Uterus (tissue), 4 donors: ENCODE results near the gene UBE2Q1. TPM values are rescaled to one million over a fixed set of nuclear protein-coding genes. Genes with fewer than 3 reads are reported as not detected.

ENCODE experiments used
- DNase-seq, 2 donors: peaks; one replicate each; pipeline ENCODE4 v3.0.0-alpha.2; 2019 to 2020
- H3K27ac ChIP-seq, 2 donors: fragments of 200-600 bp; sonication (generic); 1 replicate in 1 of 2; 2 replicates in 1 of 2; pipeline ENCODE4 v1.5.1; 2016 to 2018
- H3K27me3 ChIP-seq, 2 donors: fragments of 200-600 bp; sonication (generic); one replicate each; pipeline ENCODE4 v1.5.1; 2018 to 2019; ENCODE audit warnings: control low read depth in 1 of 2
- H3K36me3 ChIP-seq, 2 donors: fragments of 200-600 bp; sonication (generic); one replicate each; pipeline ENCODE4 v1.5.1; 2019; ENCODE audit warnings: control low read depth in 1 of 2
- H3K4me1 ChIP-seq, 2 donors: fragments of 200-600 bp; sonication (generic); one replicate each; pipeline ENCODE4 v1.5.1; 2018 to 2019; ENCODE audit warnings: control low read depth in 1 of 2
- H3K4me3 ChIP-seq, 2 donors: fragments of 200-600 bp; sonication (generic); 1 replicate in 1 of 2; 2 replicates in 1 of 2; pipeline ENCODE4 v1.5.1; 2018 to 2019; ENCODE audit warnings: mild to moderate bottlenecking in 1 of 2
- H3K9me3 ChIP-seq, 2 donors: fragments of 200-600 bp; sonication (generic); one replicate each; pipeline ENCODE4 v1.5.1; 2019; ENCODE audit warnings: control low read depth in 1 of 2
- POLR2A ChIP-seq, 2 donors: fragments of 450-650 bp; IDR thresholded peaks; one replicate each; pipeline ENCODE4 v1.6.1; 2016; ENCODE audit warnings: antibody characterized with exemption in 2 of 2, mild to moderate bottlenecking in 1 of 2, moderate library complexity in 1 of 2
- intact Hi-C: fragments of 100-400 bp; cut with DNase I; formaldehyde crosslinking; loops from one replicate; pipeline ENCODE4 v1.15.1; 2023; ENCODE audit warnings: low total_unique reads
- total RNA-seq, 4 donors: library from RNA; depleted of rRNA in 3 of 4; stranded (reverse); fragments of >200 nt in 3 of 4; gene quantifications; one replicate each; pipeline versions ENCODE4 v1.1.0 to v1.2.4, GENCODE V29; 2014 to 2023
- TF ChIP-seq, protein P1 (sequence below), 4 experiments: fragments of 200-600 bp in 2 of 4; fragments of 450-650 bp in 2 of 4; sonication (generic) in 2 of 4; IDR thresholded peaks; one replicate each; pipeline ENCODE4 v1.5.1; 2016 to 2019; ENCODE audit warnings: antibody characterized with exemption in 4 of 4, mild to moderate bottlenecking in 2 of 4, moderate library complexity in 1 of 4
- donor health status: DM: yes; HTN: yes; CAD: no.

UBE2Q1 gene
- total RNA-seq, 4 donors from 2014 or later = 5.4 to 69.7 (median 28.4) TPM

DNA sequence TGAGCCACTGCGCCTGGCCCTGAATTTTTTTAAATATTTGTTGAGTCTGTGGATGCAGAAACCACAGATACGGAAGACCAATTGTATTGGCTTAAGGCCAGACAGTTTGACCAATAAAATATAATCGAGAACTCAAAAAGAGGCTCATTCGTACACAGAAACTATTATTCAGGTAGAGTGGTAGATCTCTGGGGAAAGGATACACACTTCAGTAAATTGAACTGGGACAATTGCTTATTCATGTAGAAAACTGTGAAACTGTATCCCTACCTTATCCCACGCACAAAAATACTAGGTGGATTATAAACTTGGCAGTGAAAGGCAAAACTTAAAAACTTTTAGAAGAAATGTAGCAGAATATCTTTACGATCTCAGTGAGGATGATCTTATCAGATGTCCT, 31.3 kb downstream of the UBE2Q1 start:
- Histone ChIP-seq H3K27ac (no peak overlapping the region), H3K4me1 (no peaks in the 10 kb centered on the region), H3K27me3 (no peaks in the 10 kb centered on the region), H3K36me3 (no peaks in the 10 kb centered on the region), H3K4me3 (no peak overlapping the region), H3K9me3 (no peaks in the 10 kb centered on the region)
- no peak for DNase-seq
- intact Hi-C loops = no loop called here
- no peak for TF ChIP-seq POLR2A (IDR thresholded peaks at IDR 0.05)
- TF ChIP-seq, protein P1, sequence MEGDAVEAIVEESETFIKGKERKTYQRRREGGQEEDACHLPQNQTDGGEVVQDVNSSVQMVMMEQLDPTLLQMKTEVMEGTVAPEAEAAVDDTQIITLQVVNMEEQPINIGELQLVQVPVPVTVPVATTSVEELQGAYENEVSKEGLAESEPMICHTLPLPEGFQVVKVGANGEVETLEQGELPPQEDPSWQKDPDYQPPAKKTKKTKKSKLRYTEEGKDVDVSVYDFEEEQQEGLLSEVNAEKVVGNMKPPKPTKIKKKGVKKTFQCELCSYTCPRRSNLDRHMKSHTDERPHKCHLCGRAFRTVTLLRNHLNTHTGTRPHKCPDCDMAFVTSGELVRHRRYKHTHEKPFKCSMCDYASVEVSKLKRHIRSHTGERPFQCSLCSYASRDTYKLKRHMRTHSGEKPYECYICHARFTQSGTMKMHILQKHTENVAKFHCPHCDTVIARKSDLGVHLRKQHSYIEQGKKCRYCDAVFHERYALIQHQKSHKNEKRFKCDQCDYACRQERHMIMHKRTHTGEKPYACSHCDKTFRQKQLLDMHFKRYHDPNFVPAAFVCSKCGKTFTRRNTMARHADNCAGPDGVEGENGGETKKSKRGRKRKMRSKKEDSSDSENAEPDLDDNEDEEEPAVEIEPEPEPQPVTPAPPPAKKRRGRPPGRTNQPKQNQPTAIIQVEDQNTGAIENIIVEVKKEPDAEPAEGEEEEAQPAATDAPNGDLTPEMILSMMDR (IDR thresholded peaks at IDR 0.05) = no peak

DNA sequence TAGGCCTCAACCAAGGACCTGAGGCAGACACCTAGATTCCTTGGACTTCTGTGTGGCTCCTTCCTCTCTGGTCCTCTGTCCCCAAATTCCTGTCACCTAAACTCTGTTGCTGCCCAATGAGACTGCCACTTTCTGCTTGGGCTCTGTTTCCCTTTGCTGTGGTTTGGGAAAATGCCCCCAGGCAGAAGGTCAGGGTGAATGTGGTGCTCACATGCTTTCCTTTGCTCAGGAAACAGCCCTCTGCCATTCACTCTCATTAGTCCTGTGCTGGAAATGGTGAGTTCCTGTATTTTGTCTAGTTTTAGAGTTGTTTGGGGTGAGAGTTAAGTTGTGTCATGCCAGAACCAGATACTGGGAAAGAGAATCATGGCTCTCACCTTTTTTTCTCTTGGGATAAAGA, 33.6 kb downstream of the UBE2Q1 start:
- Histone ChIP-seq H3K4me3 (no peak overlapping the region), H3K27ac (no peak overlapping the region), H3K4me1 (no peaks in the 10 kb centered on the region), H3K9me3 (no peaks in the 10 kb centered on the region), H3K27me3 (no peaks in the 10 kb centered on the region), H3K36me3 (no peaks in the 10 kb centered on the region)
- intact Hi-C loops = no loop called here
- no peak for DNase-seq
- TF ChIP-seq, protein P1 (IDR thresholded peaks at IDR 0.05) = no peak
- no peak for TF ChIP-seq POLR2A (IDR thresholded peaks at IDR 0.05)

DNA sequence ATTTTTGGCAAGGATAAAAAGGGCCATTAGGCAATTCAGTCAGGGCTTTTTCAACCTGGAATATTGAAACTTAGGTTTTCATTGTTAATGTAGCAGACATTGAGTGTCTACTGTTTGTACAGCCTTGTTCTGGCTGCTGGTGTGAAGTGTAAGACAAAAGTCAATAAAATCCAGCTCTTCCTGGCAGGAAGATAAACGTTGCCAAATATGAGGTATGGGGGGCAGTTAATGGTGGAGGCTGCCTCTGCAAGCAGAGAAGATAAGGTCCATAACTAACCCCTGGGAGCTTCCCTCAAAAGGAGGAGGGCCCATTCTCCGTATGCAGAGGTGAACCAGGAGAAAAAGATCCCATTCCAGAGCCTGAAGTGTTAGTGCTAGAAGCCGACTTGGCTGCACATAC, 36.8 kb downstream of the UBE2Q1 start:
- Histone ChIP-seq H3K27ac (no peak overlapping the region), H3K9me3 (no peaks in the 10 kb centered on the region), H3K4me3 (no peak overlapping the region), H3K4me1 (no peaks in the 10 kb centered on the region), H3K27me3 (no peaks in the 10 kb centered on the region), H3K36me3 (no peaks in the 10 kb centered on the region)
- intact Hi-C loops = no loop called here
- no peak for TF ChIP-seq POLR2A (IDR thresholded peaks at IDR 0.05)
- TF ChIP-seq, protein P1 (IDR thresholded peaks at IDR 0.05) = no peak
- no peak for DNase-seq

DNA sequence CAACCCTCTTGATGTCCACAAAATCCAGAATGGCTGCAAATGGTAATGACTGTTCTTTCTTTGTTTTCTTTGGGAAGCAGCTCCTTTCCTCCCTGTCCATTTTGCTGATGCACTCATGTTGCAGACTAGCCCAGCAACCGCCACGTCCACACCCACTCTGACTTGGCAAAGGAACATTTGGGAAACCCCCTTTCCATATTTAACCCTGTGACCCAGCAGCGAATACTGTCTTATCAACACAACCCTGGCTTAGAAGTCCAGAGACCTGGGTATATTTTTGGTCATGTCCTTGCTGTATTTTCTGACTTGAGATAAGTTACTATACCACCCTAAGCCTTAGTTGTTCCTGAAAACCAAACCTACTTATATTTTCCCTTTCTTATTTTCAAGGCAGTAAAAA, 38.1 kb downstream of the UBE2Q1 start:
- intact Hi-C loops = no loop called here
- Histone ChIP-seq H3K27me3 (no peaks in the 10 kb centered on the region), H3K9me3 (no peaks in the 10 kb centered on the region), H3K27ac (no peak overlapping the region), H3K4me3 (no peak overlapping the region), H3K36me3 (no peaks in the 10 kb centered on the region), H3K4me1 (no peaks in the 10 kb centered on the region)
- no peak for DNase-seq
- no peak for TF ChIP-seq POLR2A (IDR thresholded peaks at IDR 0.05)
- TF ChIP-seq, protein P1 (IDR thresholded peaks at IDR 0.05) = no peak

DNA sequence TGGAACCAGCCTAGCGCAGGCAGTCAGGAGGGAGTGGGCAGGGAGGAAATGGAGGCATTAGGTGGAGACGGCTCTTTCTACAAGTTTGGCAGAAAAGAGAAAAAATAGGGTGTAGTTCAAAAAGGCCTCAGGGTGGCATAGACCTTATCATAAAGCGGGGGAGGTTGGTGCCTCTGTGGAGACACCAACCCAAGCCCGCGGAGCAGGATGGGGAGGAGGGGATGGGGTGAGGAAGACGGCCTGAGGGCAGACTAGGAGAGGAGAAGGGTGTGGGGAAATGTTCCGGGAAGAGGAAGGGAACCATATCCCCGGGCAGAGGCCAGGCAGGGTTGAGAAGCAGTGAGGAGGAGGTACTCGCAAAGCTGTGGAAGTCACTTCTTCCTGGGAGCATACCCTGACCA, 38.9 kb downstream of the UBE2Q1 start:
- TF ChIP-seq, protein P1 (IDR thresholded peaks at IDR 0.05) = no peak
- no peak for TF ChIP-seq POLR2A (IDR thresholded peaks at IDR 0.05)
- H3K27ac ChIP-seq = no peak overlapping the region
- intact Hi-C loops = no loop called here
- no peaks in the 10 kb centered on the region for H3K4me1 ChIP-seq
- DNase-seq = no peak
- H3K4me3 ChIP-seq = no peak overlapping the region
- no peaks in the 10 kb centered on the region for H3K27me3 ChIP-seq
- no peaks in the 10 kb centered on the region for H3K36me3 ChIP-seq
- H3K9me3 ChIP-seq = no peaks in the 10 kb centered on the region
